Ammon's horn (tissue), 1 donor: Measurements from ENCODE around the gene CPA5.
"Not testable (repeated sequence)": the region's sequence is repeated elsewhere in the genome, so short reads cannot be mapped to it uniquely, and the experiment has no call there.

ENCODE experiments used
- DNase-seq: peaks from one replicate; pipeline ENCODE4 v3.0.0-alpha.2; 2016; ENCODE audit warnings: low spot score

The CPA5 gene, protein sequence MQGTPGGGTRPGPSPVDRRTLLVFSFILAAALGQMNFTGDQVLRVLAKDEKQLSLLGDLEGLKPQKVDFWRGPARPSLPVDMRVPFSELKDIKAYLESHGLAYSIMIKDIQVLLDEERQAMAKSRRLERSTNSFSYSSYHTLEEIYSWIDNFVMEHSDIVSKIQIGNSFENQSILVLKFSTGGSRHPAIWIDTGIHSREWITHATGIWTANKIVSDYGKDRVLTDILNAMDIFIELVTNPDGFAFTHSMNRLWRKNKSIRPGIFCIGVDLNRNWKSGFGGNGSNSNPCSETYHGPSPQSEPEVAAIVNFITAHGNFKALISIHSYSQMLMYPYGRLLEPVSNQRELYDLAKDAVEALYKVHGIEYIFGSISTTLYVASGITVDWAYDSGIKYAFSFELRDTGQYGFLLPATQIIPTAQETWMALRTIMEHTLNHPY

DNA sequence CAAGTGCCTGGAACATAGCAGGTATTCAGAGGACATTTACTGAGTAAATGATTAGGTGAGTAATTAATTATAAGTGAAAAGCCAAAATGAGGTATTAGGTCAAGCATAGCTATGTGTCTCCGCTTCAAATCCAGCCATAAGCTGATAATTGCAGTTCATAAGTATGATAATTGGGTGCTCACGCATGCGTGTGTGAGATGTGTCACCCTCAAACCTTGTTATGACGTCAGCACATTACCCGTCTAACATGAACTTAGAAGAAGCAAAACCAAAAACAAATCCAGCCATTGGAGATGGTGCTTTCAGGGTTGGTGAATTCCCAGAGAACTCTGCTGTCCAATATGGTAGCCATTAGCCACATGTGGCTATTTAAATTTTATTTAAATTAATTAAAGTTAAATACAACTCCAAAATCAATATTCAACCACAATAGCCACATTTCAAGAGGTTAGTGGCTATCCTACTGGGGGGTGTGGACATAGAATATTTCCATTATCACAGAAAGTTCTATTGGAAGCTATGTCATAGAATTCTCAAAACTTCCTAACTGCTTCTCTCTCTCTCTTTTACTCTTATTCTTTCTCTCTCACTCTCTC lies at the start of gene CPA5:
CPA5 (plus strand) TSS at position 546 of the 596 bp plus-strand sequence. CDS start 1,670 bp downstream, outside the sequence.
- DNase-seq, result no peak

GRCh38 chr7:130296221-130296951 lies 48.2 kb upstream of the CPA5 start:
- DNase-seq, result no peak

DNA sequence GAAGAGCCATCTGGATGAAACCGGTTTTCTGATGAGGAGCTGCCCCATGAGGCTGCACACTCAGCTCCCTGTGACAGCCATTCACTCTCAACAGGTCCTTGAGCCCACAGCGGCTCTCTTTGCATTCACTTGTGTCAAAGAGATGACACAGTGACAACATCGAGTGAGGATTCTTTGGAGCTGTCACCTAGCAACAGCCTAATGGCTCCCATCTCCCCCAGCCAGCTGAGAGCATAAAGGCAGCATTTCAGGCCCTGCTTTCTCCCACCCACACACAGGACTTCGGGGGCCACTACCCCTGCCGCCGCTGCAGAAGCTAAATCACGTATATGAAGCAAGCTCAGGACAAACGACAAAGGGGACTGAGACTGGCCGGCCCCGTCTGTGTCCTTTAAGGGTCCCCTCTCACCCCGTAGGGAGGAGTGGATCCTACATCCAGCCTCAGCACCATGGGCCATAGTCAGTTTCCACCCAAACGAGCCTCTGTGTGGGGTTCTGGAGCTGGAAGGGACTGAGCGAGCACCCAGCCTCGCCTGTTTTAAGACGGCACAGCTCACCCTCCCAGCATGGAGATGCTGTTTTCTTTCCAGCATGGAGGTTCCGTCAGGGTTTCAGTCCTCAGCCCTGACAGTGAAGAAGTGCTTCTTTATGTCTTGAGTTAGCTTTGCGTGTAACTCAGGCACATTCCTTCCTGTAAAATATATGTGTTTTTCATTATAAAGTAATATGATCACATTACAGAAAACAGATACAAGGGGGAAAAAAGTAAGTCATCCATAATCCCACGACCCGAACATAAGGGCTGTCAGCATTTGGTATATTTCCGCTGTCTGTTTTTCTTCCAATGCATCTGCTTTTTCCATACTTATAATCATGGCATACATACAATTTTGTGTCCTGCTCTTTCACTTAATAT lies 46.7 kb upstream of the CPA5 start:
- DNase-seq, result no peak

- DNase-seq, result no peak
Measured at GRCh38 chr7:130298544-130299326, 45.9 kb upstream of the CPA5 start.

DNA sequence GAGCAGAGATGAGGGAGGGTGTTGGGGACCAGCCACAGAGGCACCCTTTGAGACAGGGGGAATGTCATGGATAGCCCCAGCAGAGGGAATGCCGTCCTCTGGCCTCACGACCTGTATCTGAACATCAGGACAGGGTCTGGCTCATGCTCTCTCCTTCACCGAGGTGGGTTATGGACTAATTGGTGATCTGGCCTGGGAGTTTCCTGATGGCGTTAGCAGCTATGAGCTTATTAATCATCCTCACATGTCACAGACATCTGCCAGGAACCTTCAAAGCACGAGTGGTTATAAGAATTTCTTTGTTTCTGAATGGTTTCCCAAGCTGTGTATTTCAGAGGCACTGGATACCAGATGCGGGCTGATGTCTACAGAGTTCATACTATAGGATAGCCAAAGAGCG lies 44.8 kb upstream of the CPA5 start:
- no peak for DNase-seq

GRCh38 chr7:130301501-130302020 lies 43.1 kb upstream of the CPA5 start:
- no peak for DNase-seq

GRCh38 chr7:130302649-130303048 lies 42.0 kb upstream of the CPA5 start:
- no peak for DNase-seq

DNA sequence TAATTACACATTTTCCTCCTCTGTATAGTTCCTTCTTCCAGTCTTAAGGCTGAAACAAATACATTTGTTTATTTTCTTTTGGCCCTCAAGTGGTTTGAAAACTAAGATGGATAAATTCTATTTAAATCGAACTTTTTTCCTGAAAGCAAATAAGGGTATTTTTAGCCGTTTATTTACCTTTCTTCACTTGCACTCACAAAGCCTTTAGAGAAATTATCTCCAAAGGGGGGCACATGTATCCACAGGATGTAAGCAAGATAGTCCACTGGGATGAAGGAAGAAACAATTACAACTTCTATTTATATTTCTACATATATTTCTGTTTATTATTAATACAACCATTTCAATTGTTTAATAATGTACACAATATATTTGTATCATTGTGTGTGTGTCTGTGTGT lies 41.5 kb upstream of the CPA5 start:
- no peak for DNase-seq

- DNase-seq, result no peak
Measured at GRCh38 chr7:130303551-130303950, 41.1 kb upstream of the CPA5 start.

DNA sequence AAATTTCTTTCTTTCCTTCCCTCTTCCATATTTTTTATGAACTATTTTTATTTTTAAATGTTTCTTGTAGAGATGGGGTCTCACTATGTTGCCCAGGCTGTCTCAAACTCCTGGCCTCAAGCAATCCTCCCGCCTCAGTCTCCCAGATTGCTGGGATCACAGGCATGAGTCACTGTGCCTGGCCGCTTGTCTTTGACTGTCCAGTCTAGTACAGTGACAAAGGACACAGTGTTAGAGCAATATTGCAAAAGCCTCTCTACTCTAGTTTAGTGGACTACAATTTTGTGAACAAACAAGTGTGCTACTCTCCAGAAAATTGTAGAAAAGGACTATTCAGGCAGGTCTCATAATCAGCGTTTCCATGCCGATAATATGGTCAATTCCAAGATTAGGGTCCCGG lies 40.6 kb upstream of the CPA5 start:
- DNase-seq, result no peak

- no peak for DNase-seq
Measured at GRCh38 chr7:130304878-130305277, 39.7 kb upstream of the CPA5 start.

DNA sequence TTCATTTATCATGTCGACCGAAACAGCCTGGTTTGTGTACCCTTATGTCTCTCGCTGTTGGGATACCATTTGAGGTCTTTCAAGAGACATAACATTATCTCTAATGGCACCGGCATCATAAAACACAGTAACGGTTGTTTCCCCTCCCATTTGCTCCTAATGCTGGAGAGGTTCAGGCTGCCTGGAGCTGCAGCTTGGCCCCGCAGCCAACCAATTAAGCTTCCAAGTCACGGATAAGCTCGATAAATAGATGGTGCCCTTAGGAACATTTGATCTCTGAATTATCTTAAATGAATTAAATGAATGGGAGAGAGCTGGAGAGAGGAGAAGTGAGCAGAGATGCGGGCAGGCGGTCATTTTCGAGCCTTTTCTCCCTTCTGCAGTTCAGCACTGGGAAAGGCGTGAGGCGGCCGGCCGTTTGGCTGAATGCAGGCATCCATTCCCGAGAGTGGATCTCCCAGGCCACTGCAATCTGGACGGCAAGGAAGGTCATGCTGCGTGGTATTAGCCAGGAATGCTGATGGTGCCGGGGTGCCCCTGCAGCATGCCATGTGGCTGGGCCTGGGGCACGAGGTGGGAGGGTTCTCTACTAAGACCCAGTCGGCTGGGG lies 39.1 kb upstream of the CPA5 start:
- DNase-seq, result no peak

DNA sequence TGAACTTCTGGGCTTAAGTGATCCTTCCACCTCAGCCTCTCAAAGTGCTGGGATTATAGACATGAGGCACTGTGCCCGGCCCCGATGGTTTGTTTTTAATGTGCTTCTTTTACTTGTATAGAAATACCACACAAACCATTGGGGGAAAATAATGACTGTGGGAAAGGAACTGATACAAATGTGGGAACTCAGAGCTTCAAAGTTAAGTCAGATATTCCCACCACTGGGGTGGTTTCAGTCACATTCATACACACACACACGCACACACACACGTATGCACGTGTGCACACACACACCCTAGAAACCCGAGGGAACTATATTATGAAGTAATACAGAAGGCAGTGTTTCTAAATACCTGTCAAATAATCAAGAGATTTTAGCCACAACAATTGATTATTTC lies 34.6 kb upstream of the CPA5 start:
- DNase-seq, result no peak

DNA sequence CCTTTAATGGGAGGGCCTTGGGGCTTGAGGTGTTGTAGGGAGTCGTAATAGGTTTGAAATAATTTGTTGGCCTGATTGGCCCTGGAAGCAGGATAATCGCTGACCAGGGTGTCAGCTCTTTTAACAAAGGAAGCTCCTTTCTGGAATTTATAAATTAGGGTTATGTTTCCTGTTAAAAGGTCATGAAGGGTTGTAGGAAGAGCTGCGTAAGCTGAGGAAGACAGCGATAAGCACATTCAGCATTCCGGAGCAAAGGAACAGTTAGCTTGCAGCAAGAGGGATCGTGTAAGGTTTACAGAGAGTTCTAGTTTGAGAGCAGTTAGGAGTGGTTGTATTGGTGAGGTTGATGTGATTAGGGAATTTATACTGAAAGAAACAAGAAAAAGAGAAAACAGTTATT lies 30.3 kb upstream of the CPA5 start:
- DNase-seq, result no peak

DNA sequence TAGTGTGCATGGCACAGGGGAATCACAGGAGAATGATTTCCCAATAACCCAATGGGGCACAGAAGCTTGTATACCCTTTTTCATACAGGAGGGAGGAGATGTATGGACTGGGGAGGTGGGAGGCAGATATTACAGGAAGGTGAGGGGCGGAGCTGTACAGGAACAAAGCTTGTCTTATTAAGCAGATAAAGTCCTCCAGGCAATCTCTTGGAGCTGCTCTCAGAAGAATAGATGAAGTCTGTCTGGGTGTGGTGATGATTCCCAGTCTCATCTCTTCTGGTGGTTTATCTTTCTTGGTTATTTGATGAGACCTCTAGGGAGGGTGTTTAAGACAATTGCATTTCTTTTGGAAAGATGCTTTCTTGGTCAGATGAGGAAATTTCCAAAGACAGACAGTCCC lies 25.1 kb upstream of the CPA5 start:
- no peak for DNase-seq

- not testable (repeated sequence) for DNase-seq
Measured at GRCh38 chr7:130321542-130322229, 22.9 kb upstream of the CPA5 start.

DNA sequence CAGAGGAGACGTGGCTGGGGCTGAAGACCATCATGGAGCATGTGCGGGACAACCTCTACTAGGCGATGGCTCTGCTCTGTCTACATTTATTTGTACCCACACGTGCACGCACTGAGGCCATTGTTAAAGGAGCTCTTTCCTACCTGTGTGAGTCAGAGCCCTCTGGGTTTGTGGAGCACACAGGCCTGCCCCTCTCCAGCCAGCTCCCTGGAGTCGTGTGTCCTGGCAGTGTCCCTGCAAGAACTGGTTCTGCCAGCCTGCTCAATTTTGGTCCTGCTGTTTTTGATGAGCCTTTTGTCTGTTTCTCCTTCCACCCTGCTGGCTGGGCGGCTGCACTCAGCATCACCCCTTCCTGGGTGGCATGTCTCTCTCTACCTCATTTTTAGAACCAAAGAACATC lies 22.0 kb upstream of the CPA5 start:
- DNase-seq, result no peak

DNA sequence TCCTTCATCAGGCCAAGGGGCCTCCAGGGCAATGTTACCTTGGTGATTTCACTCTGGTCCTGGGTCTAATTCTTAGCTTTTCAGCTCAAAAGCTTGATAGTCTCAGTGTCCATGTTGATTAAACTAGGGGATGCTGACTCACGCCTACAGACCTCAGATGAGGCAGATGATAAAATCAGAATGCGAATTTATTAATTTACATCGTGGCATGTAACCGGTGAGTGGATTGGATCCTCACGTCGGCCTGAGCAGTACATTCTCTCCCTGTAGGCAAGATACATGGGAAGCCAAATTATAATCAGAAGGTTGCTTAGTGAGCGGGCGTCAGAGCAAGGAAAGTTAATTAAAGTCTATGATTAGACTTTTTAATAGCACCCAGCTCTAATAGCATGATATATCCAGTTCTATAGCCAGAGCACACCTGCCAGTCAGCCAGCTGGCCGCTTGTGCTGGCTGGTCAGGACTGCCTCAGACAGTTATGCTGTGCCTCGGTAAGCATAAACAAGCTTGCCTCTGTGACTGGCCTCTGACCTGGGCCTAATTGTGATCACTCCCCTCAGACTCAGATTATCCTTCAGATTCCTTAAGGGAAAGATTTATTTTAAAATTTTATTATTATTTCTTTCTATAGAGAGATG lies 20.2 kb upstream of the CPA5 start:
- DNase-seq, result no peak

- DNase-seq, result no peak
Measured at GRCh38 chr7:130329681-130330080, 14.9 kb upstream of the CPA5 start.
